ENCODE measurements around the gene CACFD1.

GRCh38 chr9:133513214-133514100, 53.7 kb downstream of the CACFD1 start:
- no peak for TF ChIP-seq CTCF (conservative IDR thresholded peaks at IDR 0.05; ENCODE audit: low read depth in 2 of 2)
- no peak for TF ChIP-seq EZH2phosphoT487 (IDR thresholded peaks at IDR 0.05; ENCODE audit: unreplicated experiment)
- TF ChIP-seq STAT1 (IDR thresholded peaks at IDR 0.05; ENCODE audit: unreplicated experiment): no peak
- TF ChIP-seq CREB1 (CRISPR knock-in tag; IDR thresholded peaks at IDR 0.05; ENCODE audit: low read depth): no peak
- no peak for TF ChIP-seq POLR2AphosphoS5 (IDR thresholded peaks at IDR 0.05; ENCODE audit: low read depth)

All from GM23338 (cell line).